Measurements from ENCODE around the gene DDC.
A peak's percentile ranks its signal among the peaks of the same experiment; 100 is the strongest.
"Not testable (repeated sequence)": the region's sequence is repeated elsewhere in the genome, so short reads cannot be mapped to it uniquely, and the experiment has no call there.

DDC gene

GRCh38 chr7:50553973-50554372 is 11.2 kb downstream of the DDC start:
- DNase-seq: no peak

GRCh38 chr7:50552921-50553320 is 12.3 kb downstream of the DDC start:
- DNase-seq: no peak

GRCh38 chr7:50552139-50552538 is 13.1 kb downstream of the DDC start:
- no peak for DNase-seq

- DNase-seq: not testable (repeated sequence)
Measured at GRCh38 chr7:50545613-50546012, 19.6 kb downstream of the DDC start.

GRCh38 chr7:50544992-50545391 is 20.2 kb downstream of the DDC start:
- DNase-seq: no peak

- no peak for DNase-seq
Measured at GRCh38 chr7:50543776-50544442, 21.3 kb downstream of the DDC start.

- no peak for DNase-seq
Measured at GRCh38 chr7:50542132-50542531, 23.1 kb downstream of the DDC start.

GRCh38 chr7:50540785-50541579 is 24.2 kb downstream of the DDC start:
- no peak for DNase-seq

- no peak for DNase-seq
Measured at GRCh38 chr7:50539725-50540124, 25.5 kb downstream of the DDC start.

- no peak for DNase-seq
Measured at GRCh38 chr7:50538478-50538877, 26.7 kb downstream of the DDC start.

- DNase-seq: no peak
Measured at GRCh38 chr7:50537417-50537816, 27.8 kb downstream of the DDC start.

GRCh38 chr7:50535291-50535711 is 29.9 kb downstream of the DDC start:
- peak; percentile 22 for DNase-seq

- DNase-seq: peak; percentile 92
Measured at GRCh38 chr7:50534690-50535290, 30.4 kb downstream of the DDC start.

- DNase-seq: no peak
Measured at GRCh38 chr7:50533866-50534265, 31.3 kb downstream of the DDC start.

- DNase-seq: no peak
Measured at GRCh38 chr7:50531928-50532327, 33.3 kb downstream of the DDC start.

- DNase-seq: no peak
Measured at GRCh38 chr7:50531401-50531911, 33.7 kb downstream of the DDC start.

- no peak for DNase-seq
Measured at GRCh38 chr7:50530766-50531165, 34.4 kb downstream of the DDC start.

GRCh38 chr7:50529093-50529862 is 35.9 kb downstream of the DDC start:
- no peak for DNase-seq

GRCh38 chr7:50528266-50529092 is 36.7 kb downstream of the DDC start:
- no peak for DNase-seq

- not testable (repeated sequence) for DNase-seq
Measured at GRCh38 chr7:50519350-50519749, 45.9 kb downstream of the DDC start.

- DNase-seq: no peak
Measured at GRCh38 chr7:50513166-50513871, 51.9 kb downstream of the DDC start.
